Tibial nerve (tissue), 4 donors: ENCODE results near the gene INTS7.
"Not testable (repeated sequence)": the region's sequence is repeated elsewhere in the genome, so short reads cannot be mapped to it uniquely, and the experiment has no call there.

Experiments
- CTCF ChIP-seq, 5 experiments: fragments of 200-600 bp in 3 of 5; fragments of 450-650 bp in 2 of 5; sonication (generic) in 3 of 5; IDR thresholded peaks; one replicate each; pipeline ENCODE4 v1.5.1; 2016 to 2019; ENCODE audit warnings: antibody characterized with exemption in 5 of 5, mild to moderate bottlenecking in 3 of 5, moderate library complexity in 2 of 5
- EP300 ChIP-seq, 2 donors: sonication (generic); formaldehyde crosslinking; IDR thresholded peaks; one replicate each; pipeline ENCODE4 v1.6.1; 2017; ENCODE audit warnings: antibody characterized with exemption in 2 of 2, mild to moderate bottlenecking in 1 of 2
- POLR2A ChIP-seq, 2 donors: fragments of 450-650 bp; IDR thresholded peaks; one replicate each; pipeline ENCODE4 v1.6.1; 2017; ENCODE audit warnings: antibody characterized with exemption in 2 of 2, mild to moderate bottlenecking in 2 of 2, moderate library complexity in 2 of 2

- TF ChIP-seq CTCF, POLR2A, EP300 (IDR thresholded peaks at IDR 0.05): not testable (repeated sequence)
These were observed 81.8 kb downstream of the INTS7 start for GRCh38 chr1:211953543-211953942.
